ENCODE results near the gene ZNF224.
"Not testable (repeated sequence)": the region's sequence is repeated elsewhere in the genome, so short reads cannot be mapped to it uniquely, and the experiment has no call there.

ZNF224 gene

GRCh38 chr19:44093931-44094765, at the start of gene ZNF224:
TSS of gene ZNF224 (plus strand) at chr19:44094361. CDS start at chr19:44097874, 3,513 bp downstream.
- DNase-seq = no peak

- DNase-seq = no peak
These were observed 43.2 kb upstream of the ZNF224 start for GRCh38 chr19:44050740-44051649.

- no peak for DNase-seq
These were observed 42.3 kb upstream of the ZNF224 start, which contains the start of gene ZNF223 for GRCh38 chr19:44051650-44052402. TSS of gene ZNF223 (plus strand) at chr19:44052036. CDS start at chr19:44055177, 3,141 bp downstream.

GRCh38 chr19:44055870-44056269, 38.3 kb upstream of the ZNF224 start:
- DNase-seq = no peak

- no peak for DNase-seq
These were observed 34.9 kb upstream of the ZNF224 start for GRCh38 chr19:44059229-44059628.

GRCh38 chr19:44061038-44061437, 33.1 kb upstream of the ZNF224 start:
- DNase-seq = no peak

- no peak for DNase-seq
These were observed 27.9 kb upstream of the ZNF224 start for GRCh38 chr19:44066305-44066704.

- no peak for DNase-seq
These were observed 24.7 kb upstream of the ZNF224 start for GRCh38 chr19:44069415-44069814.

- no peak for DNase-seq
These were observed 22.2 kb upstream of the ZNF224 start, which contains the start of gene ZNF284 for GRCh38 chr19:44071824-44072542. TSS of gene ZNF284 (plus strand) at chr19:44072159. CDS start at chr19:44076390, 4,231 bp downstream.

GRCh38 chr19:44072543-44073401, 21.4 kb upstream of the ZNF224 start:
- DNase-seq = no peak

GRCh38 chr19:44076325-44076724, 17.8 kb upstream of the ZNF224 start:
- DNase-seq = no peak

GRCh38 chr19:44092108-44092507, 2.1 kb upstream of the ZNF224 start:
- no peak for DNase-seq

GRCh38 chr19:44107751-44108150, 13.6 kb downstream of the ZNF224 start:
- DNase-seq = no peak

- no peak for DNase-seq
These were observed 15.3 kb downstream of the ZNF224 start for GRCh38 chr19:44109458-44109857.

GRCh38 chr19:44111910-44112463, 17.8 kb downstream of the ZNF224 start:
- no peak for DNase-seq

- no peak for DNase-seq
These were observed 18.6 kb downstream of the ZNF224 start for GRCh38 chr19:44112802-44113137.

GRCh38 chr19:44113138-44113783, 19.1 kb downstream of the ZNF224 start, which contains the start of gene ZNF225:
TSS of gene ZNF225 (plus strand) at chr19:44113399. CDS start at chr19:44115828, 2,429 bp downstream.
- peak; percentile 26 for DNase-seq

GRCh38 chr19:44113784-44114390, 19.7 kb downstream of the ZNF224 start:
- DNase-seq = no peak

- DNase-seq = not testable (repeated sequence)
These were observed 27.0 kb downstream of the ZNF224 start for GRCh38 chr19:44121162-44121561.

- DNase-seq = no peak
These were observed 37.8 kb downstream of the ZNF224 start for GRCh38 chr19:44131955-44132354.
